ENCODE measurements around the gene UBAP2. TPM values are rescaled to one million over a fixed set of nuclear protein-coding genes. Genes with fewer than 3 reads are reported as not detected.

UBAP2 gene
- total and polyA plus RNA-seq, 2 donors (not counting 1 experiment from before 2014, with no cell fraction given): 15.5 to 26.2 TPM

- CTCF ChIA-PET: no interaction called here
- no peak overlapping the region for H3K9ac ChIP-seq (ENCODE audit: low read length)
- H2AFZ ChIP-seq (ENCODE audit: insufficient read depth, low read depth, low read length, poor library complexity, severe bottlenecking): no peak overlapping the region
- no peak overlapping the region for H3K27ac ChIP-seq (ENCODE audit: low read length in 2 of 2)
- ATAC-seq (ENCODE audit: low read depth) (no peak), DNase-seq (no peak)
- 100% methylated on average over 7 of the region's 7 CpGs for WGBS (ENCODE audit: insufficient coverage)
- Mint-ChIP-seq H3K27ac (no peak overlapping the region), H3K4me3 (no peak overlapping the region), H3K9me3 (ENCODE audit: insufficient read depth) (no peaks in the 10 kb centered on the region), H3K27me3 (peaks cover 23% of the 10 kb centered on the region), H3K4me1 (peaks cover 2% of the 10 kb centered on the region)
- no peak overlapping the region for H3K4me2 ChIP-seq (replicated peaks; ENCODE audit: low read depth, low read length, poor library complexity, severe bottlenecking)
- POLR2A ChIA-PET: no interaction called here
- H3K36me3 ChIP-seq (replicated peaks in 1 of 2; ENCODE audit: control extremely low read depth in 1 of 2, control insufficient read depth in 1 of 2, extremely low read depth in 1 of 2, insufficient read depth in 2 of 2, low read length in 1 of 2): no peaks in the 10 kb centered on the region
- intact Hi-C loops (cut with micrococcal nuclease): no loop called here
- TF ChIP-seq CTCF (IDR thresholded peaks at IDR 0.05) (no peak), EZH2 (IDR thresholded peaks at IDR 0.05; ENCODE audit: borderline replicate concordance, insufficient read depth, low read depth, low read length, poor library complexity, severe bottlenecking) (no peak)
- H3K79me2 ChIP-seq (ENCODE audit: control insufficient read depth, insufficient read depth, low read length): no peaks in the 10 kb centered on the region
- peaks cover 0 to 41% (median 8%) of the 10 kb centered on the region in 4 experiments for H3K27me3 ChIP-seq (replicated peaks in 1 of 4; ENCODE audit: control extremely low read depth in 1 of 4, control insufficient read depth in 3 of 4, insufficient read depth in 4 of 4, low read length in 3 of 4)
- H3K9me3 ChIP-seq (ENCODE audit: control extremely low read depth in 1 of 3, control insufficient read depth in 2 of 3, insufficient read depth in 1 of 3, low read length in 2 of 3): no peaks in the 10 kb centered on the region
- H3K4me3 ChIP-seq (ENCODE audit: control extremely low read depth in 1 of 5, extremely low read depth in 1 of 5, insufficient read depth in 1 of 5, low read depth in 2 of 5, low read length in 4 of 5): no peak overlapping the region
- peaks cover 0 to 4% of the 10 kb centered on the region in 2 donors for H3K4me1 ChIP-seq (ENCODE audit: control insufficient read depth in 2 of 2, insufficient read depth in 2 of 2, low read length in 2 of 2)
- no peaks in the 10 kb centered on the region for H4K20me1 ChIP-seq (ENCODE audit: control insufficient read depth, insufficient read depth, low read length, poor library complexity, severe bottlenecking)
Observed at GRCh38 chr9:34089311-34089710, 40.6 kb upstream of the UBAP2 start.

GRCh38 chr9:34087370-34087769, 38.7 kb upstream of the UBAP2 start:
- Histone ChIP-seq H2AFZ (ENCODE audit: insufficient read depth, low read depth, low read length, poor library complexity, severe bottlenecking) (no peak overlapping the region), H3K27ac (ENCODE audit: low read length in 2 of 2) (no peak overlapping the region), H3K36me3 (replicated peaks in 1 of 2; ENCODE audit: control extremely low read depth in 1 of 2, control insufficient read depth in 1 of 2, extremely low read depth in 1 of 2, insufficient read depth in 2 of 2, low read length in 1 of 2) (no peaks in the 10 kb centered on the region), H3K4me1 (ENCODE audit: control insufficient read depth in 2 of 2, insufficient read depth in 2 of 2, low read length in 2 of 2) (peaks cover 0 to 4% of the 10 kb centered on the region in 2 donors), H3K9me3 (ENCODE audit: control extremely low read depth in 1 of 3, control insufficient read depth in 2 of 3, insufficient read depth in 1 of 3, low read length in 2 of 3) (no peaks in the 10 kb centered on the region), H3K4me3 (ENCODE audit: control extremely low read depth in 1 of 5, extremely low read depth in 1 of 5, insufficient read depth in 1 of 5, low read depth in 2 of 5, low read length in 4 of 5) (no peak overlapping the region), H3K4me2 (replicated peaks; ENCODE audit: low read depth, low read length, poor library complexity, severe bottlenecking) (no peak overlapping the region), H4K20me1 (ENCODE audit: control insufficient read depth, insufficient read depth, low read length, poor library complexity, severe bottlenecking) (no peaks in the 10 kb centered on the region), H3K9ac (ENCODE audit: low read length) (no peak overlapping the region), H3K27me3 (replicated peaks in 1 of 4; ENCODE audit: control extremely low read depth in 1 of 4, control insufficient read depth in 3 of 4, insufficient read depth in 4 of 4, low read length in 3 of 4) (peaks cover 0 to 37% (median 2%) of the 10 kb centered on the region in 4 experiments), H3K79me2 (ENCODE audit: control insufficient read depth, insufficient read depth, low read length) (no peaks in the 10 kb centered on the region)
- DNase-seq (no peak), ATAC-seq (ENCODE audit: low read depth) (no peak)
- no CpG with 5 or more reads among the region's 1 CpG for whole genome bisulfite sequencing (ENCODE audit: insufficient coverage)
- Mint-ChIP-seq H3K27me3 (peaks cover 21% of the 10 kb centered on the region), H3K9me3 (ENCODE audit: insufficient read depth) (no peaks in the 10 kb centered on the region), H3K4me3 (no peak overlapping the region), H3K27ac (no peak overlapping the region), H3K4me1 (peaks cover 2% of the 10 kb centered on the region)
- TF ChIP-seq CTCF (IDR thresholded peaks at IDR 0.05) (no peak), EZH2 (IDR thresholded peaks at IDR 0.05; ENCODE audit: borderline replicate concordance, insufficient read depth, low read depth, low read length, poor library complexity, severe bottlenecking) (no peak)
- ChIA-PET CTCF (no interaction called here), POLR2A (no interaction called here)
- intact Hi-C loops (cut with micrococcal nuclease): no loop called here
